Endodermal cell (in vitro differentiated cells): ENCODE results near the gene ZBTB46. TPM values are rescaled to one million over a fixed set of nuclear protein-coding genes. Genes with fewer than 3 reads are reported as not detected.

Experiments used
- DNase-seq: peaks from one replicate; pipeline ENCODE4 v3.0.0-alpha.2; 2017
- H3K27ac ChIP-seq: 2 replicates; pipeline ENCODE4 v1.5.1; 2013; ENCODE audit warnings: mild to moderate bottlenecking, low read depth, low read length, moderate library complexity
- H3K27me3 ChIP-seq: 2 replicates; pipeline ENCODE4 v1.6.1; 2013; ENCODE audit warnings: mild to moderate bottlenecking, low read length, moderate library complexity; ENCODE audit not compliant: insufficient read depth, control insufficient read depth, poor library complexity, severe bottlenecking
- H3K36me3 ChIP-seq: 2 replicates; pipeline ENCODE4 v1.7.0; 2013; ENCODE audit warnings: mild to moderate bottlenecking, low read length, moderate library complexity; ENCODE audit not compliant: control insufficient read depth, insufficient read depth
- H3K4me1 ChIP-seq: one replicate; pipeline ENCODE4 v1.7.0; 2013; ENCODE audit warnings: low read length; ENCODE audit not compliant: control insufficient read depth, insufficient read depth
- H3K4me3 ChIP-seq: 2 replicates; pipeline ENCODE4 v1.5.1; 2013; ENCODE audit warnings: mild to moderate bottlenecking, low read length, moderate library complexity
- H3K9ac ChIP-seq: 2 replicates; pipeline ENCODE4 v1.6.1; 2013; ENCODE audit warnings: mild to moderate bottlenecking, low read length, moderate library complexity; ENCODE audit not compliant: poor library complexity, severe bottlenecking; ENCODE audit errors: extremely low read depth
- H3K9me3 ChIP-seq: 2 replicates; pipeline ENCODE4 v1.6.1; 2013; ENCODE audit warnings: mild to moderate bottlenecking, low read length, moderate library complexity; ENCODE audit not compliant: control insufficient read depth
- H3K27ac Mint-ChIP-seq: 2 replicates; pipeline ENCODE4 v1.8.0; 2020; ENCODE audit warnings: mixed read lengths
- H3K27me3 Mint-ChIP-seq: 2 replicates; pipeline ENCODE4 v1.8.0; 2021; ENCODE audit warnings: mild to moderate bottlenecking, mixed read lengths; ENCODE audit not compliant: insufficient read depth
- H3K36me3 Mint-ChIP-seq: 2 replicates; pipeline ENCODE4 v1.8.0; 2020; ENCODE audit warnings: low read depth, mixed read lengths
- H3K4me1 Mint-ChIP-seq: 2 replicates; pipeline ENCODE4 v1.8.0; 2020; ENCODE audit warnings: mixed read lengths
- H3K4me3 Mint-ChIP-seq: 2 replicates; pipeline ENCODE4 v1.8.0; 2020; ENCODE audit warnings: mild to moderate bottlenecking, moderate library complexity, mixed read lengths
- H3K9me3 Mint-ChIP-seq: 2 replicates; pipeline ENCODE4 v1.8.0; 2020; ENCODE audit warnings: mild to moderate bottlenecking, mixed read lengths
- whole genome bisulfite sequencing, 2 experiments: methylation state at CpG; one replicate each; pipeline versions ENCODE4 v1.1.5 to v1.1.7; 2013; ENCODE audit warnings: missing lambda C conversion rate in 2 of 2, mixed read lengths in 1 of 2; ENCODE audit not compliant: insufficient coverage in 1 of 2, insufficient read length in 1 of 2; 5-methylcytosine and 5-hydroxymethylcytosine counted together
- total RNA-seq, 2 donors: library from RNA; stranded (reverse); fragmentation: NEBNext Ultra II Directional in 1 of 2; extraction: Animal tissue kit (Norgen Biotek cat#: 25700) in 1 of 2; gene quantifications; 2 replicates in 1 of 2; 3 replicates in 1 of 2; pipeline ENCODE4 v1.2.1, GENCODE V29; 2021
- TF ChIP-seq, protein P1 (sequence below): fragments of 200-600 bp; sonication (generic); conservative IDR thresholded peaks from 2 replicates; pipeline ENCODE4 v1.5.0; 2021; ENCODE audit warnings: antibody characterized with exemption, mild to moderate bottlenecking

ZBTB46 gene
- total RNA-seq, 2 donors from 2014 or later, result 24.9 to 25.9 TPM

DNA sequence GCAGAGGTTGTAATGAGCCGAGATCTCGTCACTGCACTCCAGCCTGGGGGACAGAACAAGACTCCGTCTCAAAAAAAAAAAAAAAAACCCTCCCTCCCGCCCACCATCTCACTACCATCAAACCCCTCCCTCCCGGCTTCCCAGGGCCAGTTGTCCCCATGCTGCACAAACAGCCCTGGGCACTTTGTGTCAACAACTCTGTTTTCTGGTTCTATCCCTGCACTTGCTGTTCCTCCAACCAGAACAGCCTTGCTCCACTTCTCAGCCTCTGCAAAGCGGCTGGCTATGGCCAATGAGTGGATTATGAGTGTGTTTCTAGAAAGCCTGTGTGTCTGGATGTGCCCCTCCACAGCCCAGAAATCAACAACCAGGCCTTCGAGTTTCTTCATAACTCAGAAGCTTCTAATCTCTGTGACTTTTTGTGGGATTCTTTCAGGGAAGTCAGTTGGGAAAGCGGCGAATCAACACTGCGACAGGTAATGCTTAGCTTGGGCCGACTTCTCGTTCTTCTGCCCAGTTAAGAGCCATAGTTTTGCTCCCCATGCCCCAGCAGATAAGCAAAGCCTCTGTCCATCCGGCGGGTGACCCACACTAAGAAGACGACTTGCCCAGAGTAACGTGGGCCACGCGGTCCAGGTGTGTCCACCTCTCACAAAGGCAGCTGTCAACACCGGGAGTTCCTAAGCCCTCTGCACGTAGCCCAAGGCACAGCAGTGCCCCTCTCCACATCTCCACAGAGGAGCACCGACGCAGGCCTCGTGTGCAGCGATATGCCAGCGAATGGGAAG, 5.5 kb downstream of the ZBTB46 start:
- Mint-ChIP-seq H3K4me3 (no peak overlapping the region), H3K27ac (no peak overlapping the region), H3K36me3 (peaks cover 7% of the 10 kb centered on the region), H3K9me3 (no peaks in the 10 kb centered on the region), H3K4me1 (peaks cover 37% of the 10 kb centered on the region), H3K27me3 (peaks cover 16% of the 10 kb centered on the region)
- Histone ChIP-seq H3K4me3 (no peak overlapping the region), H3K9ac (no peak overlapping the region), H3K4me1 (peaks cover 7% of the 10 kb centered on the region), H3K27me3 (no peaks in the 10 kb centered on the region), H3K27ac (no peak overlapping the region), H3K36me3 (no peaks in the 10 kb centered on the region), H3K9me3 (no peaks in the 10 kb centered on the region)
- TF ChIP-seq, protein P1, sequence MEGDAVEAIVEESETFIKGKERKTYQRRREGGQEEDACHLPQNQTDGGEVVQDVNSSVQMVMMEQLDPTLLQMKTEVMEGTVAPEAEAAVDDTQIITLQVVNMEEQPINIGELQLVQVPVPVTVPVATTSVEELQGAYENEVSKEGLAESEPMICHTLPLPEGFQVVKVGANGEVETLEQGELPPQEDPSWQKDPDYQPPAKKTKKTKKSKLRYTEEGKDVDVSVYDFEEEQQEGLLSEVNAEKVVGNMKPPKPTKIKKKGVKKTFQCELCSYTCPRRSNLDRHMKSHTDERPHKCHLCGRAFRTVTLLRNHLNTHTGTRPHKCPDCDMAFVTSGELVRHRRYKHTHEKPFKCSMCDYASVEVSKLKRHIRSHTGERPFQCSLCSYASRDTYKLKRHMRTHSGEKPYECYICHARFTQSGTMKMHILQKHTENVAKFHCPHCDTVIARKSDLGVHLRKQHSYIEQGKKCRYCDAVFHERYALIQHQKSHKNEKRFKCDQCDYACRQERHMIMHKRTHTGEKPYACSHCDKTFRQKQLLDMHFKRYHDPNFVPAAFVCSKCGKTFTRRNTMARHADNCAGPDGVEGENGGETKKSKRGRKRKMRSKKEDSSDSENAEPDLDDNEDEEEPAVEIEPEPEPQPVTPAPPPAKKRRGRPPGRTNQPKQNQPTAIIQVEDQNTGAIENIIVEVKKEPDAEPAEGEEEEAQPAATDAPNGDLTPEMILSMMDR, result no peak
- 91 to 94% methylated on average over 21 to 24 of the region's 25 CpGs for WGBS, 2 experiments
- no peak for DNase-seq

DNA sequence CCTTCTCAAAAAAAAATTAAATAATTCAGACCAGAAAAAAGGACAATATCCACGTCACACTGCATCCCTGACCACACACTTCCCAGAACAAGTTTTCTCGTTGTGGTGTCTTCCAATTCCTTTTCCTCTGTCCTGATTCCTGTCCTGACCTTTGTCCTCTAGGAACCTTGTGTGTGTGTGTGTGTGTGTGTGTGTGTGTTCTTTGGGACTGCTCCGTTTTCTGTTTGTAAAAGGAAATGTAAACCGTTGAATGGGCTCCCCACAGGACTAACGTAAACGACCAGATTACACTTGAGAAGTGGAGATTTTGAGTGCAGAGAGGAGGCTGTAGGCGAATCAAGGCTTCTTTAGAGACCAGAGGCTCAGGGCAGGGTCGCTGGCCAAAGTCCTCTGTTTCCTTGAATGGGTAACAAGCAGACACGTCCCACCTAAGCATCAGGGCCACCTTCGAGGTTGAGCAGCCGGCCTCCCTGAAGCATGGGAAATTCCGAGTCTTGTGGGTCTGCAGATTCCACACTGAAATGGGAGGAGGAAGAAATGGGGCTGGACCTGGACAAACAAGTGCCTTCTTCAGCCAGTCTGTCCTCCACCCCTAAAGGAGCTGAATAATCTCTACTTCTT, 7.3 kb downstream of the ZBTB46 start:
- Histone ChIP-seq H3K27me3 (no peaks in the 10 kb centered on the region), H3K27ac (no peak overlapping the region), H3K9me3 (no peaks in the 10 kb centered on the region), H3K9ac (no peak overlapping the region), H3K36me3 (no peaks in the 10 kb centered on the region), H3K4me1 (peaks cover 1% of the 10 kb centered on the region), H3K4me3 (no peak overlapping the region)
- Mint-ChIP-seq H3K4me1 (peaks cover 27% of the 10 kb centered on the region), H3K4me3 (peak overlapping the region; percentile 23), H3K9me3 (no peaks in the 10 kb centered on the region), H3K36me3 (peaks cover 10% of the 10 kb centered on the region), H3K27ac (peak overlapping the region; percentile 24), H3K27me3 (peaks cover 5% of the 10 kb centered on the region)
- TF ChIP-seq, protein P1, result no peak
- WGBS, 2 experiments, result 71 to 75% methylated on average over 8 to 12 of the region's 12 CpGs
- no peak for DNase-seq

- no peak for DNase-seq
- Mint-ChIP-seq H3K27ac (no peak overlapping the region), H3K36me3 (peaks cover 10% of the 10 kb centered on the region), H3K4me3 (no peak overlapping the region), H3K27me3 (peaks cover 2% of the 10 kb centered on the region), H3K4me1 (peaks cover 18% of the 10 kb centered on the region), H3K9me3 (no peaks in the 10 kb centered on the region)
- no peak overlapping the region for H3K4me3 ChIP-seq
- H3K36me3 ChIP-seq, result no peaks in the 10 kb centered on the region
- TF ChIP-seq, protein P1, result no peak
- WGBS, 2 experiments, result 91 to 94% methylated on average over 12 to 15 of the region's 15 CpGs
- no peak overlapping the region for H3K9ac ChIP-seq
- no peak overlapping the region for H3K27ac ChIP-seq
- no peaks in the 10 kb centered on the region for H3K9me3 ChIP-seq
- no peaks in the 10 kb centered on the region for H3K27me3 ChIP-seq
- H3K4me1 ChIP-seq, result no peaks in the 10 kb centered on the region
Observed at GRCh38 chr20:63822276-63822696, 8.8 kb downstream of the ZBTB46 start.
